NCI-H774 (cell line): ENCODE results near the gene CATSPER2.
"Not testable (repeated sequence)": the region's sequence is repeated elsewhere in the genome, so short reads cannot be mapped to it uniquely, and the experiment has no call there.

Experiments
- DNase-seq: peaks from one replicate; lab custom pipeline; 2025; lab: John Stamatoyannopoulos, UW

CATSPER2 gene

DNA sequence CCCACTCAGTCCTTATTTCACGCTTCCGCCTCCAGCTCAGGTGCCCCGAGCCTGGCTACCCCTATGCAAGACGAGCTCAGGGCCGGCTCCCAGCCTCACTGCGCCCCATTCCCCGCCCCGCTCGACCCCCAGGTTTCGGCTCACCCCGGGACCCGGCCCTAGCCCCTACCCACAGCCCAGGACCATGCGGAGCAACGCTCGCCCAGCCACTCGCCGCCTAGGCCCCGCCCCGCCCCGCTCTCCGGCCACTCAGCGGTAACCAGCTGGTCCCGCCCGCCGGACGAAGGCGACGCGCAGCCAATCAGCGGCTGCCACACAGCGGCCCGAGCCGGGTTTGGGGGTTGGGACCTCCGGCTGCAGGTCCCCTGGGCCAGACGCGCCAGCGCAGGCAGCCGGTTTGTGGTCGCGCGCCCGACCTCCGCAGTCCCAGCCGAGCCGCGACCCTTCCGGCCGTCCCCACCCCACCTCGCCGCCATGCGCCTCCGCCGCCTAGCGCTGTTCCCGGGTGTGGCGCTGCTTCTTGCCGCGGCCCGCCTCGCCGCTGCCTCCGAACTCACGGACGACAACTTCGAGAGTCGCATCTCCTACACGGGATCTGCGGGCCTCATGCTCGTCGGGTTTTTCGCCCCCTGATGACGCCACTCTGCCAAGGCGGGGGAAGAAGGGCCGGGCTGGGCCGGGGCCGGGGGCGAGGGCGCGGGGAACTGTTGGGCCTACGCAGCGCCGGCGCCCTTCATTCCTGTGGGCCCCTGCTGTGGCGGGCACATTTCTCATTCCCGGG, at the start of gene CATSPER2:
CATSPER2 (minus strand) TSS at position 196 of the 781 bp plus-strand sequence. CDS start 783 bp downstream, outside the sequence.
- no peak for DNase-seq

DNA sequence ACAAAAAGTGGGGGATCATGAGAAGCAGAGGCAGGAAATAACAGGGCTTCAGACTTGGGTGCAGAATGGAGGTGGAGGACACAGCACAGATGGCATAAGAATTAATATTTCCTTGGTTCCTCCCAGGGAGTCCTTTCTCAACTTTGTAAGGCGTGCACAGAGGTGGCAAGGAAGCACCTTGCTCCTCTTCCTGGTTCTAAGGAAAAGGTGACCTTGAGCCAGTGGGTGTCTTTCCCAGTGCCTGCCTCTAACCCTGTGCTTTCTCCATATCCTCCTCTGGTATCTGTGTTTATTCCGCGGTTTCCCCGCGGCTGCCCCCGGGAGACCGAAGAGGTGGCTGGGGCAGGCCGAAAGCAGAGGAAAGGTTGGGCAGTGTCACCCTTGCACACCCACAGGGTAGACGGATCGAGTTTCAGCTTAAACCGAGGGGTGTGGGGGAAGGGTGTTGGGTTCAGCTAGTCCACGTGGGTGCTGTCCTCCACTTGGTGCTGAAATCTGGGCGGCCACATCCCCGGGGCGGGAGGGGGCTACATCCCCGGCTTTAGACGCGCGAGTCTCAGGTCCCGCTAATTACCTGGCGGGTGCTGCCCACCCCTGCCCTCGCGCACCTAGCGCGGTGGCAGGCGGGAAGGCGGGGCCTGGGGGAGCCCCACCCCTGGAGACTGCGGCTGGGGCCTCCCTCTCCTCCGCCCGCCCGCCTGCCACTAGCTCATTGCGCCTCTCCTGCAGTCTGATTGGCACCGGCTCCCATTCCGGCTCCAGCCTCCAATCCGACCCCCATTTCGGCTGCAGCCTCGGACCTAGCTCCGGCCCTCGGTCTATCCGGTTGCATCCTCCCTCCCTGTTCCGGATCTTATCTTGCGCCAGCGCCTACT, 44.7 kb upstream of the CATSPER2 start, which contains the start of gene CKMT1A:
CKMT1A (plus strand) TSS at position 712 of the 875 bp plus-strand sequence. CDS start 192 bp downstream, outside the sequence.
- DNase-seq = not testable (repeated sequence)

DNA sequence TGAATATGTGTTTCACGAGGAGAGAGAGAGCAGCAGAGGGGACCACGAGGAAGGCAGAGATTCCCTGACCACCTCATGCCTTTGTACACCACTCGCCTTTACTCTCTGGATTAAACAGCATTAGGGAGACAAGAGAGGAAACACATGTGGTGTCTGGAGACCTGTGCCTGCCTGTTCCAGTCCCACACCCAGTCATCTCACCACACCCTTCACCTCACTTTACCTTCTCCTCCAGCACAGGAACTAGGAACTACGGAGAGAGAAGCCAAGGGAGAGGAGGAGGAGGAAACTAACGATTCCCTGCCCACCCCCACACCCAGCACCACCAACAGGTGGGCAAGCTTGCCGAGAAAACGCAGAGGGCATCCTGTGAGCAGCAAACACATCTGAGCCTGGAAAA, 44.0 kb upstream of the CATSPER2 start:
- DNase-seq = not testable (repeated sequence)

DNA sequence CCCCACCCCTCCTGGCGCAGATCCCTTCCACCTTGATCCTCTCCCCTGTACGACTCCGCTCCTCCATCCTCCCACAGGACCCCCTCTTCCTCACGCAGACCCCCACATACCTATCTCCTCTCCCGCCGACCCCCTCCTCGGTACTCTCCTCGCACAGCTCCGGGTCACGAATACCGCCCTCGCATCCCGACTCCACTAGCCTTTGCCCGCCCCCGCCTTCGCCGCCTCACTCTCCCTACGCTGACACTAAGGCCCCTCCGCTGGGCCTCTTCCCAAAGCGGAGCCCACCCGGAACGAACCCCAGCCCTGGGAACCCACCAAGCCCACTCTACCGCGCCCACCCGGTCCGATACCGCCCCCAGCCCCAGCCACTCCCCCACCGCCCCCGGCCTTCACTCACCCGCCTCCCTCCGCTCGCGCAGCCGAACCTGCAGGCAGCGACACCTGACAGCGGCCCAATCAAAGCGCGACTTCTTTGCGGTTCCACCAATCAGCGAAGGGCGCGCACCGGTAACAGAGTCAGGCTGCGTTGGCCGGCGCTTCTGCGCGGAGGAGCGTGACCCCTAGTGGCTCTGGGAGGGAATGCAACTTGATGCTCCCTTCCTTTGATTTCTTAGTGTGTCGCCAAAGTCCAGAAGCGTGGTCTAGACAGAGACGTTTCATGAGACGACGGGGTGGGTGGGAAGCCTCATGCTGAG, 41.1 kb upstream of the CATSPER2 start:
- DNase-seq = not testable (repeated sequence)

DNA sequence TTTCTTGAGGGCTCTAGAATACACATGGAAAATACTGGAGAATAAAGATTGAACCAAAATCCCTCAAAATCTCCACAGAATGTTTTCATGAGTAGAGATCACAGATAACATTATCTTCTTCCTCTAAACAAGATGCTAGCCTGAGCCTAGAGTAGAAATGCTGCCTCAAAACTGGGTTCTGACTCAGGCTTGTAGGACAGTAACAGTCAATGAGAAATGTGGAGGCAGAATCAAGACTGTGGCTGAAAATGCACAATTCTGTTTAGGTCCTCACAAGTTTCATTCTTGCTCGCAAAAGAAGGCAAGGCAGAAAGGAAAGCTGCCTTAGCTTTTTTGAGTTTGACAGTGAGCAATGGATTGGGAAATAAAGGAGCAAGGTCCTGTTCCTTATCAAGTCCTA, 25.5 kb upstream of the CATSPER2 start:
- not testable (repeated sequence) for DNase-seq

DNA sequence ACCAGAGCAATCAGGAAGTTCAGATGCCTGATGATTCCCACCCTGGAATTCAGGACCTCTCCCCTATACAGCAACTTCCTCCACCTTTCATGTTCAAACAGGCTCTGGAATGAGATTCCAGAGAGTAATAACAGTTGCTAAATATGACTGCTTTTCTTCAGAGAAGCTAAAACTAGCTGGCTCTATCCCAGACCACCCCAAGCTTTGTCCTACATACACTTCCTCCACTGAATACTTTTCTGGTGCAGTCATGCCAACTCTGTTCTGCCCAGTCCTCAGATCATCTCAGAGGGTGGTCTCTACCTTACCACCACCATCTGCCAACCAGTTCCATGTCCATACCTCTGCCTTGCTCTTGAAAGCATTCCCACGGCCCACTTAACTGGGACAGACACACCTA, 17.5 kb upstream of the CATSPER2 start:
- DNase-seq = not testable (repeated sequence)

DNA sequence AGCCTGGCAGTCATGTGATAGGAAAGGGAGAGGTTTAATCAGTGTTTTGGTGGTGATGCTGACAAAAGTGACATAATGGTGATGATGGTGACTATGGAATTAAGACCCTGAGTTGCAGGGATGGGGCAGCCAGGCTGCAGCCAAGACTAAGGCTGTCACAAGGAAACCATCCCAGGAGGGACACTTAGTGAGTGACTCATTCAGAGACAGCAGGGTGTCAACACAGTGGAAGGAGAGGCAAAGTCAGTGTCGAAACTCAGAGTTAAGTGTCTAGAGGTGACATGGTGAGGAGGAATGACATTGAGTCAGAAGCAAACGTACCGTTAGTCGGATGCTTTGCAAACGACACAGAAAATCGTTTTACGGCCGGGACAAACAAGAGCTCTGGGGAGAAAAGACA, 14.7 kb upstream of the CATSPER2 start:
- DNase-seq = not testable (repeated sequence)

DNA sequence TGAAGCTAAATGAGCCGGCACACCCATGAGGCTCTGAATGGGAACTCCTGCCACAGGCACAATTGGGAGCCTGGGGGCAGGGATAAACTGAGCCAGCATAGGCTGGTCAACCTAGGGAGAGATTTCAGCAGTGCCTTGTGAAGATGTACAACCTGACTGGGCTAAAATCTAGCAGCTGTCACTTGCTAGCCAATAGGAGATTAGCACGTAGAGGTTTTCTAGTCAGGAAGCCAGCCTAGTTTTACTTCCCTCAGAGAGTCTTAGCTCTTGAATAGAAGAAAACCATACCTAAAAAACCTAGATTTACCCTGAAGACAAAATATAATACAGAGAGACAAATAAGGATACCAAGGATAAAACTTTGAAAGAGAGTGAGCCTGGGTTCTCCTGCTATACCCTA, 13.6 kb upstream of the CATSPER2 start:
- not testable (repeated sequence) for DNase-seq

DNA sequence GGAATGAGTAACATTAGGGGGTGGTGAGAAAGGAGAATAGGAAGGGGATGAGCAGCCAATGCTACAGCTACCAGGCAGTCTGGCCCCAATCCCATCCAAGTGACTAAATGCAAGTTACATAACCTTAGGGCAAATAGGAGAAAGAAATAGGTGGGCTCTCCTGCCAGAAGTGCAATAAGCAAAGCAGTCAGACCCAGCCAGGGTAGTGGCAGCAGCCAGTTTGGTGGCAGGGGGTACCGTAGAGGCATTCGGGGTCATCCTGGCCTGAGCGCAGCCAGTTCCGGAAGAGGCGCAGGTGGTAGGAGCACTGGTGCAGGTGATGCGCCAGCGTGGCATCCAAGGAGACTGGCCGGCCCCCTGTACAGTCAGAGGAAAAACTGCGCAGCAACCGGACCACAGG, 11.1 kb upstream of the CATSPER2 start:
- not testable (repeated sequence) for DNase-seq

DNA sequence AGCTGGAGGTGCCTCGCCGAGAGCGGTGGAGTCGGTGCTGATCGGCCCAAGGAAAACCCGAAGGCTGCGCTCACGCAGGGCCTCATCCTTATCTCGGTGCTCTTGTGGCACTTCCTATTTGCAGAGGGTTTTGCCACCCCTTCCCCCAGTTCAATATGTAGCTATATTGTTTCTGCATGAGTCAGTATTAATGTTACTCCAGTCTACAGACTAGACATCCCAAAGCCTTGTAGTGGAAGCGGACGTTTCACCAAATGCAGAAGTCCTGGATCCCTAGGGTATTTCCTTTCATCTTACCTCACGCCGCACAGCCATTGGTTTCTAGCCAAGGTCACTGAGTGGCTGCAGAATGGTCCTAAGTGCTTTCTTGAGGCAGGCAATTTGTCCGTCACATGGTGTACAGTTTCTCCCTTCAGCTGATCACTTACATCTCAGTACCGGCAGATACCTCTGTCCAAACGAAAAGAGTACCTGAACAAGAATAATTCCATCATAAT, 834 bp upstream of the CATSPER2 start:
- DNase-seq = not testable (repeated sequence)

DNA sequence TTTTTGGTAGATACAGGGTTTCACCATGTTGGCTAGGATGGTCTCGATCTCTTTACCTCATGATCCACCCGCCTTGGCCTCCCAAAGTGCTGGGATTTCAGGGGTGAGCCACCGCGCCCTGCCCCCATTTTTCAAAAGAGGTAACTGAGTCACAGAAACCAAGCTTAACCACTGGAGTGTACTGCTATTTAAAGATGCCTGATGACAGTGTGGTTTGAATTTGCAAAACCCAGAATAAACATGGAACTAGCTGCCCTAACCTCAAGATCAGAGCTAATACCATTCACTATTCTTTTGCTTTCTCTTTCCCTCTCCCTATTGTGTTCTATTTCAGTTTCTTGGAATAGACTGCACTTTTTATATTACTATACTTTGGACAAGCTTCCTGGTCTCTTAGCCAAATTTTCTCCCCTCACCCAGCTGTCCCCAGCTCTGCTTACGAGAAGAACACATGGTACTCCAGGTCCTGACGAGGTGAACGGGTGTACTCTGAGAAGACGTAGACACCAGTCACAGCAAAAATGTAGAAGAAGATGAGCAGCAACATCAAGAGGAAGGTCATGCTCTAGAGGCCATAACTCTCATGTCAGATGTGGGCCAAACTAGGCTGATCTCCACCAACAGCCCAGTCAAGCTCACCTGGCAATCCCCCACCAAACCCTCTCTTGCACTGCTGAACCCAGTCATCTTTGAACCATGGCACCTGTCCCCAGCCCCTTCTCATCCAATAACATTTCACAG, 10.0 kb downstream of the CATSPER2 start:
- DNase-seq = not testable (repeated sequence)

DNA sequence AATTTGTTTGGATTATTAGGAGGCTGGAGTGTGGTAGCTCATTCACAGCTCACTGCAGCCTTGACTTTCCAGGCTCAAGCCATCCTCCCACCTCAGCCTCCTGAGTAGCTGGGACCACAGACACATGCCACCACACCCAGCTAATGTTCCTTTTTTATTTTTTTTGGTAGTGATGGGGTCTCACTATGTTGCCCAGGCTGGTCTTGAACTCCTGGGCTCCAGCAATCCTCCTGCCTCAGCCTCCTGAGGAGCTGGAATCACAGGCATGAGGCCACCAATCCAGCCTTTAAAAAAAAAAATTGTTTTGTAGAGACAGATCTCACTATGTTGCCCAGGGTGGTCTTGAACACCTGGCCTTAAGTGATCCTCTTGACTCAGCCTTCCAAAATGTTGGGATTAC, 21.7 kb downstream of the CATSPER2 start:
- DNase-seq = not testable (repeated sequence)

DNA sequence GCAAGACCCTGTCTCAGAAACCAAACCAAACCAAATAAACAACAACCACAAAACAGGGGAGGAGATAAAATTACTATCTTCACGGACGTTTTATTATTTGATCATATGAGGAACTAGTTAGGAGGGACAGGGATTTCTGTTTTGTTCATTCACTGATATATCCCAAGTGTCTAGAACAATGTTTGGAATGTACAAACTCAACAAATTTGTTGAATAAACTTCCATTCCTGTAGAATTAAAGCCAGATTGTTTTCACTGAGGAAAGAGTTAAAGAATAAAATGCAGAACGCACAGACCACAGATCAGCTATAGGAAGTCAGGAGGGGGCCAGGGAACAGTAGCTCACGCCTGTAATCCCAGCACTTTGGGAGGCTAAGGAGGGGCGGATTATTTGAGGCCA, 23.5 kb downstream of the CATSPER2 start:
- no peak for DNase-seq

DNA sequence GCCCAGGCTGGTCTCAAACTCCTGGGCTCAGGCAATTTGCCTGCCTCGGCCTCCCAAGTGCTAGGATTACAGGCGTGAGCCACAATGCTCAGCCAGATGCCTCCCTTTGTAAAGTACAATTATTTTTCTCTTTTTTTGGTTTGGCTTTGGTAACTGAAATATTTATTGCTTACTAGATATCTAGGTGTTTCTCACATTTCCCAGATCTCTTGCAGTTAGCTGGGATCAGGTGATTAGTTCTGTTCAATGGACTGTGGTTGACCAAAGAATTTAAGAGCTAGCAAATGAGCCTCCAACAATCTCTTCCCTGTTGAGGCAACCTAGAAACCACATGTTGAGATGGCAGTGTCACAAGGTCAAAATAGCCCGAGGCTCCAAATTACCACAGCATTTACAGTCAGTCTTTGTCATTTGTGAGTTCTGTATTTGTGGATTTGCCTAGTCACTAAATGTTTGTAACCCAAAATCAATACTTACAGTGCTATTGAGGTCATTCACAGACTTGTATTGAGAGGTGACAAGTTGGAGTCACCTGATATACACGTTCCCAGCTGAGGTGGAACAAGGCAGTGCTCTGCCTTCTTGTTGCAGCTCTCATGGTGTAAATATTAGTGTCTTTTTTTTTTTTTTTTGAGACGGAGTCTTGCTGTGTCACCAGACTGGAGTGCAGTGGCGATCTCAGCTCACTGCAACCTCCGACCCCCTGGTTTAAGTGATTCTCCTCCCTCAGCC, 26.4 kb downstream of the CATSPER2 start:
- not testable (repeated sequence) for DNase-seq

DNA sequence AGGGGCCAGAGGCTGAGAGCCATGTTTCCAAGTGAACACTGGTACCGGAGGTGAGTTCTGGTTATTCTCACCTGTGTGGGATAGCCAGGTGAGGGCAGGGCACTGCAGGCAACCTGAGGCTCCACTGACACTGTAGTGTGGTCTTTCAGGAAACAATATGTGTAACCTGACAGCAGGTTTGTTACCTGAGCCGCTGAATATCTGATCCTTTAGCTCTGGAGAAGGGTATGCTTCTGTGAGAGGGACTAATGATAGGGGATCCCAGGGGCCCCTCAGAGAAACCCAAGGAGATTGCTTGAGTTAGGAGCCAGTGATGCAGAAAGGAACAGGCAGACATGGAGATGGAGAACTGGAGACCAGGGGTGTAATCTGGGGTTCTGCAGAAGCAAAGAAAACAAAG, 29.9 kb downstream of the CATSPER2 start, which contains the start of gene STRC:
STRC (minus strand) TSS at position 101 of the 400 bp plus-strand sequence; CDS start at position 23, 78 bp downstream.
- not testable (repeated sequence) for DNase-seq

DNA sequence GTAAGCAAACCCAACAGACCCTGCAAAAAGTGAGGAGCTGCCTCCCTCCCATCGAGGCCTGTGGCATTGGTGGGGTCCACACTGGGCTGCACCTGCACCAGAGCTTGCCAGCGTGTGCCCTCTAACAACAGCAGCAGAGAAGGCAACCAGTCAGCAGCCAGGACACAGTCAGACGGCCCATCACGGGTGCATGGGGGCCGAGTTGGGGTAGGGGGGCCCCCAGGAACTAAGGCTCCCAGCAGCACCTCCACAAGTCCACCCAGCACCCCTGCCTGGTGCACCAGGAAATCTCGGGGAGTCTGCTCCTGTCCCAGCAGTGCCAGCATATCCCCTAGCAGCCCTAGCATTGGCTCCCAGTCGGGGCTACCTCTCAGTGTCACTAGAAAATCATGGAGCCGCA, 30.9 kb downstream of the CATSPER2 start:
- DNase-seq = not testable (repeated sequence)

DNA sequence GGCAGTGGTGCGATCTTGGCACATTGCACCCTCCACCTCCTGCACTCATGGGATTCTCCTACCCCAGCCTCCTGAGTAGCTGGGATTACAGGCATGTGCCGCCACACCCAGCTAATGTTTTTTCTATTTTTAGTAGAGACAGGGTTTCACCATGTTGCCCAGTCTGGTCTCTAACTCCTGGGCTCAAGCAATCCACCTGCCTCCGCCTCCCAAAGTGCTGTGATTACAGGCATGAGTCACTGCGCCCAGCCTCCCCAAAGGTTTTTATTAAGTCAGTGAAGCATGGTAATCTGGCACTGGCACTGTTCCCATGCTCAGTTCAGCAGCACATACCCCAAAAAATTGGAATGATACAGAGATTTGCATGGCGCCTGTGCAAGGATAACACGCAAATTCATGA, 46.4 kb downstream of the CATSPER2 start:
- not testable (repeated sequence) for DNase-seq

DNA sequence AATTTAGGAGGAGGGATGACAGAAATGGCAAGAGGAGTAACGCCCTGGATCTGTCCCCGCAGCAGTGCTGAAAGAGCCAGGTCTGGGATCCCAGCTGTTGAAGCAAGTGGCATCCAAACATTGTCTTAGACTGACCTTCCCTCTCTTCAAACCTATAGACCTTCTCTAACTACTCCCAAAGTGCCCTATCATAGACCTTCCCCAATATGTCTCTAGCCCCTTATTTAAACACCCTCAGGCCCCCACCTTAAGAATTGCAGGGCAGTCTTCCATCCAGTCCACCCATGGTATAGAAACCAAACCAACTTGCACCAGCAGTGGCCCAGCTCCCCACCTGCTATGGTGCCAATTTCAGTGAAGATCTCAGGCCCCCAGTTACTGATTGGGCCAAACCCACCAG, 48.4 kb downstream of the CATSPER2 start:
- not testable (repeated sequence) for DNase-seq

DNA sequence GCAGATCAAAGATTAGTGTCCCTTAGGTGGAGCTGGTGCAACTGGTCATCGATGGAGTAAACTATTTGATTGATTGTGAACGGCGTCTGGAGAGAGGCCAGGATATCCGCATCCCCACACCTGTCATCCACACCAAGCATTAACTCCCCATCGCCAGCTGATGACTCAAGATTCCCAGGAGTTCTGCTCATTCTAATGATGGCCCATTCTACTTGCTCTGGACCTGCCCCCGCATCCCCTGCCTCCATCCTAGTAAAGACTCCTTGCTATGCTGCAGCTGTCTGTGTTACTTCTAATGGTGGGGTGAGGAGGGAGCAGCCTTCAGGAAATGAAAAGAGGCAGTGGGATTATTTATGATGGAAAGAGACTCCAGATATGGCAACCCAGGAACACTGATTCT, 49.5 kb downstream of the CATSPER2 start:
- not testable (repeated sequence) for DNase-seq
